Psoas muscle (tissue), 8 donors: ENCODE results near the gene HIRIP3. TPM values are rescaled to one million over a fixed set of nuclear protein-coding genes. Genes with fewer than 3 reads are reported as not detected.

Experiments used
- ATAC-seq, 4 donors: fragments of 200-7000 bp; cut with Tn5 transposase; one replicate each; pipeline ENCODE4 v1.9.1; 2020; ENCODE audit warnings: moderate library complexity in 3 of 4, mild to moderate bottlenecking in 2 of 4
- DNase-seq, 2 donors: peaks; one replicate each; pipeline ENCODE4 v3.0.0-alpha.2; 2020
- H3K27ac ChIP-seq: fragments of 200-600 bp; one replicate; pipeline ENCODE4 v1.8.0; 2022
- H3K27me3 ChIP-seq, 3 donors: fragments of 200-600 bp in 1 of 3; one replicate each; pipeline versions ENCODE4 v1.6.1 to v1.8.0; 2013 to 2022; ENCODE audit warnings: low read length in 2 of 3, mild to moderate bottlenecking in 2 of 3, moderate library complexity in 1 of 3; ENCODE audit not compliant: insufficient read depth in 3 of 3
- H3K36me3 ChIP-seq, 2 donors: fragments of 200-600 bp in 1 of 2; one replicate each; pipeline versions ENCODE4 v1.6.1 to v1.8.0; 2013 to 2022; ENCODE audit warnings: low read depth in 1 of 2, mild to moderate bottlenecking in 1 of 2, moderate library complexity in 1 of 2; ENCODE audit not compliant: insufficient read depth in 1 of 2
- H3K4me1 ChIP-seq: fragments of 200-600 bp; one replicate; pipeline ENCODE4 v1.8.0; 2022
- H3K4me3 ChIP-seq: fragments of 200-600 bp; one replicate; pipeline ENCODE4 v1.8.0; 2022; ENCODE audit warnings: mild to moderate bottlenecking
- H3K9me3 ChIP-seq: fragments of 200-600 bp; one replicate; pipeline ENCODE4 v1.8.0; 2022
- CTCF ChIP-seq: fragments of 200-600 bp; IDR thresholded peaks from one replicate; pipeline ENCODE4 v1.8.0; 2022; ENCODE audit warnings: antibody characterized with exemption
- WGBS, 3 donors: extraction: QIAGEN DNeasy Blood & Tissue Kit; methylation state at CpG; one replicate each; pipeline versions ENCODE4 v1.1.6 to v1.1.7; 2013; 5-methylcytosine and 5-hydroxymethylcytosine counted together
- intact Hi-C, 2 donors: fragments of 100-400 bp; cut with DNase I; formaldehyde crosslinking; loops; one replicate each; pipeline versions ENCODE4 v1.11.0 to v1.14.2; 2022
- polyA plus RNA-seq, 3 donors: library from polyadenylated mRNA; stranded (reverse); fragments of 200-250 nt; gene quantifications; one replicate each; pipeline ENCODE4 v1.2.3, GENCODE V29; 2013
- total RNA-seq, 4 donors: library from RNA; stranded (reverse); fragmentation: NEBNext Ultra II Directional in 2 of 4; extraction: Animal tissue kit (Norgen Biotek cat#: 25700) in 2 of 4; gene quantifications; one replicate each; pipeline versions ENCODE4 v1.2.1 to v1.2.4, GENCODE V29; 2021 to 2023
- donor health status: healthy with polysubstance abuse.
- donor health status: DM: no; HTN: no; CAD: no; lungs with moderate emphysema.
- donor health status: Bipolar disorder and iron deficiency.
- donor health status: healthy.
- donor health status: DM: yes; HTN: yes; CAD: no.
- donor health status: DM: no; HTN: no; CAD: no.
- donor health status: DM: no; HTN: no; CAD: no.
- donor health status: DM: yes; HTN: yes; CAD: no.

HIRIP3 gene
- total and polyA plus RNA-seq, 7 donors = 18.5 to 62.5 (median 21.6) TPM

DNA sequence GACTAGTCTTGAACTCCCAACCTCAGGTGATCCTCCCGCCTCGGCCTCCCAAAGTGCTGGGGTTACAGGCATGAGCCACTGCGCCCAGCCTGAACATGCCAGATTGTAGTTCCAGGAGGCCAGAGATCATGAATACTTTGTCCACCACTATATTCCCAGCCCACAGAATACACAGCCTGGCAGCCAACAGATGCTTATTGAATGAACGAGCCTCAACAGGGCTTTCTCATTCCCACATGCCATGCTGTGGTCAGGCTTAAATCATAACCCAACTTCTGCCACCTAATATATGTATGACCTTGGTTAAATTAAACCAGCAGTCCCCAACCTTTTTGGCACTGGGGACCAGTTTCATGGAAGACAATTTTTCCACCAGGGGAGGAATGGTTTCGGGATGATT is 36.7 kb downstream of the HIRIP3 start:
- no peak overlapping the region for H3K27ac ChIP-seq
- H3K36me3 ChIP-seq = no peaks in the 10 kb centered on the region
- intact Hi-C loops = loop anchor here in 1 of 2 donors (5.0 kb wide), 1 partner anchor 44 kb away; no protein-coding TSS in a partner anchor
- TF ChIP-seq CTCF = no peak
- H3K4me1 ChIP-seq = no peaks in the 10 kb centered on the region
- DNase-seq (no peak), ATAC-seq (no peak)
- 87 to 92% (median 91%) methylated on average over 5 of the region's 5 CpGs for WGBS, 3 donors
- H3K27me3 ChIP-seq = no peaks in the 10 kb centered on the region
- H3K4me3 ChIP-seq = no peak overlapping the region
- H3K9me3 ChIP-seq = no peaks in the 10 kb centered on the region

GRCh38 chr16:29951625-29952365 is 43.6 kb downstream of the HIRIP3 start:
- intact Hi-C loops = no loop called here
- TF ChIP-seq CTCF = no peak
- Histone ChIP-seq H3K4me3 (no peak overlapping the region), H3K36me3 (no peaks in the 10 kb centered on the region), H3K27me3 (no peaks in the 10 kb centered on the region), H3K4me1 (no peaks in the 10 kb centered on the region), H3K9me3 (no peaks in the 10 kb centered on the region), H3K27ac (no peak overlapping the region)
- no peak for DNase-seq
- 84 to 89% (median 89%) methylated on average over 8 of the region's 8 CpGs for WGBS, 3 donors
- no peak for ATAC-seq

DNA sequence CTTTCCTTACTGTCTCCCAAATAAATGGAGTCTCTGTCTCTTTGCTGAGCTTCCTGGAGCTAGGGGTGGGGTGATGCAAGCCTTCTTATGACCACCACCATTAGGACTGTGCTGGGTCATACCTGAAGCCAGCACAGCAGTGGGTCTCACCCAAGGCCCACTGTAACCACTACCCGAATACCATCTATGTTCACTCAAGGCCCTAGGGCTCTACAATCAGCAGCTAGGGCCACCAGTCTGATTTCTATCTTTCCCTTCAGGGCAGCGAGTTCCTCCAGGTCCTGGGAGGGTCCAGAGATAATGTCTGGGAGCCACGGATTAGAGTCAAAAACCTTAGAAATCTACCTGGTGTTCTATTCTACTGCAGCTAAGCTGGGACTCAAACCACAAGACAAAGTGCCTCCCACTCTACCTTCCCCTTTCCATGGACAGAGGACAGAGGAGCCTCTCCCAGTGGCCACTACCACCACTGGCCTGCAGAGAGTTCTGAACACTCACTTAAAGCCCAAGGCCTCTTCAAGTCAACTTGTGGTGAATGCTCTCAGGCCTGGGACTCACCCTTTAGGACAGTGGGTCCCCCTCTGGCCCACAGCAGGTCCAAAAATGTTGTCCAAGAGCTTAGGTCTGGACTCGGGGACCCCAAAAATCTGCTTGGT is 44.5 kb downstream of the HIRIP3 start:
- ATAC-seq (no peak), DNase-seq (no peak)
- Histone ChIP-seq H3K27me3 (no peaks in the 10 kb centered on the region), H3K27ac (no peak overlapping the region), H3K4me3 (no peak overlapping the region), H3K4me1 (no peaks in the 10 kb centered on the region), H3K36me3 (no peaks in the 10 kb centered on the region), H3K9me3 (no peaks in the 10 kb centered on the region)
- intact Hi-C loops = no loop called here
- TF ChIP-seq CTCF = no peak
- WGBS, 3 donors = 85 to 94% (median 90%) methylated on average over 4 of the region's 4 CpGs

- DNase-seq = no peak
- no peak for ATAC-seq
- Histone ChIP-seq H3K4me1 (peaks cover 9% of the 10 kb centered on the region), H3K36me3 (no peaks in the 10 kb centered on the region), H3K27me3 (no peaks in the 10 kb centered on the region), H3K9me3 (no peaks in the 10 kb centered on the region), H3K4me3 (no peak overlapping the region), H3K27ac (no peak overlapping the region)
- WGBS, 3 donors = 74 to 81% (median 75%) methylated on average over 2 of the region's 2 CpGs
- intact Hi-C loops = no loop called here
- no peak for TF ChIP-seq CTCF
These were observed 47.5 kb downstream of the HIRIP3 start for GRCh38 chr16:29947897-29948296.
